Fibroblast of the aortic adventitia (primary cell): ENCODE data around the gene PANK3. TPM values are rescaled to one million over a fixed set of nuclear protein-coding genes. Genes with fewer than 3 reads are reported as not detected.
A peak's percentile ranks its signal among the peaks of the same experiment; 100 is the strongest.
"Not testable (repeated sequence)": the region's sequence is repeated elsewhere in the genome, so short reads cannot be mapped to it uniquely, and the experiment has no call there.

Source experiments
- DNase-seq: peaks from one replicate; pipeline ENCODE4 v3.0.0-alpha.2; 2010; ENCODE audit warnings: low read depth
- H3K4me3 ChIP-seq: 2 replicates; pipeline ENCODE4 v1.5.1; 2011; ENCODE audit warnings: low read depth, mild to moderate bottlenecking, control low read depth, low read length, moderate library complexity
- total RNA-seq: library from RNA; depleted of rRNA; stranded (reverse); fragments of >200 nt; gene quantifications from 2 replicates; pipeline ENCODE4 v1.2.3, GENCODE V29; 2012; ENCODE audit warnings: low replicate concordance
- TF ChIP-seq, protein P1 (sequence below): IDR thresholded peaks from 2 replicates; pipeline ENCODE4 v1.5.1; 2011; ENCODE audit warnings: mild to moderate bottlenecking, low read length, control low read depth, inconsistent platforms; ENCODE audit not compliant: insufficient read depth

The PANK3 gene
- total RNA-seq, 1 donor, result 35.3 TPM

DNA sequence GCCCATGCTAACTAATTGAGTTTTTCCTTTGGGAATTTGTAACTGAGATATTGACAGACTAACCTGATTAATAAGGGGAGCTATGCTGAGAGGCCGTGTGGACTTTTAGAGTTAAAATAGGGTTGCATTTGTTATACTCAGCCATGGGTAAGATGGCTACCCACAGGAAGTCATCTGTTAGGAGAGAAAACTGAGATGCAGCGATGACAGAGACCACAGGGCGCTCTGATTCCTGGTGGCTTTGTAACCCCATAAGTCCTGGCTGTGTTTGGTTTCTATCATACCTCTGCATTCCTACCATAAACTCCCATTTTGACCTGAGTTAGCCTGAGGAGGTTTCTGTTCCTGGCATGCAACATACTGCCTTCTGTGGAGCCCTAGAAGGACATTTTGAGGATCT is 19.5 kb upstream of the PANK3 start:
- TF ChIP-seq, protein P1, sequence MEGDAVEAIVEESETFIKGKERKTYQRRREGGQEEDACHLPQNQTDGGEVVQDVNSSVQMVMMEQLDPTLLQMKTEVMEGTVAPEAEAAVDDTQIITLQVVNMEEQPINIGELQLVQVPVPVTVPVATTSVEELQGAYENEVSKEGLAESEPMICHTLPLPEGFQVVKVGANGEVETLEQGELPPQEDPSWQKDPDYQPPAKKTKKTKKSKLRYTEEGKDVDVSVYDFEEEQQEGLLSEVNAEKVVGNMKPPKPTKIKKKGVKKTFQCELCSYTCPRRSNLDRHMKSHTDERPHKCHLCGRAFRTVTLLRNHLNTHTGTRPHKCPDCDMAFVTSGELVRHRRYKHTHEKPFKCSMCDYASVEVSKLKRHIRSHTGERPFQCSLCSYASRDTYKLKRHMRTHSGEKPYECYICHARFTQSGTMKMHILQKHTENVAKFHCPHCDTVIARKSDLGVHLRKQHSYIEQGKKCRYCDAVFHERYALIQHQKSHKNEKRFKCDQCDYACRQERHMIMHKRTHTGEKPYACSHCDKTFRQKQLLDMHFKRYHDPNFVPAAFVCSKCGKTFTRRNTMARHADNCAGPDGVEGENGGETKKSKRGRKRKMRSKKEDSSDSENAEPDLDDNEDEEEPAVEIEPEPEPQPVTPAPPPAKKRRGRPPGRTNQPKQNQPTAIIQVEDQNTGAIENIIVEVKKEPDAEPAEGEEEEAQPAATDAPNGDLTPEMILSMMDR, result no peak
- H3K4me3 ChIP-seq, result no peak overlapping the region
- no peak for DNase-seq

DNA sequence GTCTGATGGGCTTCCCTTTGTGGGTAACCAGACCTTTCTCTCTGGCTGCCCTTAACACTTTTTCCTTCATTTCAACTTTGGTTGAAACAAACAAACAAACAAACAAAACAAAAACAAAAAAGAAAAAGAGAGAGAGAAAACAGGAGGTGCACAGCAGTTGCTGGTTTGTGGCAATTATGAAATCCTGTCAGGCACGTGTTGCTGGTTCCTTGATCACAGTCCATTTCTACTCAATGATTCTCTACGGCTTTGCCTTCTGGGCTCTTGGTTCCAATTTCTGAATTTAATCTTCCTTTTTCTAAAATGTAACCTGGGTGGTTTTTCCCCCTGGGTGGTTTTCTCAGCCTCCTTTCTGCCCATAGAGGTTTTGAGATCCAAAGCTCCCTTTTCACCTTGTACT is 17.8 kb upstream of the PANK3 start:
- TF ChIP-seq, protein P1, result no peak

DNA sequence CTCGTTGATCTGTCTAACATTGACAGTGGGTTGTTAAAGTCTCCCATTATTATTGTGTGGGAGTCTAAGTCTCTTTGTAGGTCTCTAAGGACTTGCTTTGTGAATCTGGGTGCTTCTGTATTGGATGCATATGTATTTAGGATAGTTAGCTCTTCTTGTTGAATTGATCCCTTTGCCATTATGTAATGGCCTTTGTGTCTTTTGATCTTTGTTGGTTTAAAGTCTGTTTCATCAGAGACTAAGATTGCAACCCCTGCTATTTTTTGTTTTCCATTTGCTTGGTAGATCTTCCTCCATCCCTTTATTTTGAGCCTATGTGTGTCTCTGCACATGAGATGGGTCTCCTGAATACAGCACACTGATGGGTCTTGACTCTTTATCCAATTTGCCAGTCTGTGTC is 17.0 kb upstream of the PANK3 start:
- not testable (repeated sequence) for H3K4me3 ChIP-seq, DNase-seq

More for the DNA sequence above, 17.8 kb upstream of the PANK3 start:
- no peak overlapping the region for H3K4me3 ChIP-seq
- no peak for DNase-seq

DNA sequence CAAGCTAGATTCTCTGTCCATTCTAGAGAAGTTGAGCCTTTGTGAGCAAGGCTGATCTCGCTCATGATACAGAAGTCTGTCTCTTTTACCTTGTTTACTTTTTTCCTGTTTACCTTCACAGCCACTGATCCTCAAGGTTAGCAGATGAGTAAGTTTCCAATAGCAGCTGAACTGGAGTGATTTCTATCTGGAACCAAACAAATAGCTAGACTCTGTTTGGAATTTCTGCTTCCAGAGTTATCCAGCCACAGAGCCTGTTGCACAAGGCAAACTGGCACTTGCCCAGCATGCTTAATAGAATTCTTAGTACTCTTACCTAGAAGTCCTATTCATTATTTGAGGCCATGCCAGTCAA is 12.8 kb upstream of the PANK3 start:
- TF ChIP-seq, protein P1, result no peak
- H3K4me3 ChIP-seq, result no peak overlapping the region
- DNase-seq, result peak; percentile 75

DNA sequence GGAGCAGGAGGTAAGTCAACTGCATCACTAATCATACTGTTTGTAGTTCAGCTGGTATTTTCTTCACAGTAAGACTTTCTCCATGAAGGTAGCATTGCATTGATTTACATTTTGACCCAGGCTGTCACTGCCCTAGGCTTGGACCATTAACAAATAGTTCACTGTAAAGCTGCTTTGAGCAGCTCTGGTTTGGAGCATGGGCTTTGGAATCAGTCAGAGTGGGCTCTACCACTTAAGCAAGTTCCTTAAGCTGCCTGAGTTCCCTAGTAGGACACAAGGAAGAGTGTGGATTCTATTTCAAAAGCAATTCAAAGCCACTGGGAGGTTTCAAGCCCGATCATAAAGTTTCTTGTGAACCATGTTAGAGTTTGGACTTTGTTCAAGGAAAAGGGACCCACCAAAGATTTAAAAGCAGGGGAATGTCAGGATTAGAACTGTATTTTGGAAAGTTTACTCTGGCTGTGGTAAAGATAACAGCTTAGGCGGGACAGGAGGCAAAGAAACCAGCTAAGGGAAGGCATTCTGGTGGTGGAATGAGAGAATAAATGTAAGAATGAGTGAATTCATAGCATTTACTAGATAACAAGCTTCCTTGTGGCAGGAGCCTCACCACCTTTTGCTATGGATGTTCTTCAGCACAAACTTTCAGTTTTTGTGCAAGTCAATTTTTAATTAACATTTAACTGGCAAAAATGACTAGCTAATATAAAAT is 12.3 kb upstream of the PANK3 start:
- no peak for DNase-seq
- H3K4me3 ChIP-seq, result no peak overlapping the region
- TF ChIP-seq, protein P1, result no peak

DNA sequence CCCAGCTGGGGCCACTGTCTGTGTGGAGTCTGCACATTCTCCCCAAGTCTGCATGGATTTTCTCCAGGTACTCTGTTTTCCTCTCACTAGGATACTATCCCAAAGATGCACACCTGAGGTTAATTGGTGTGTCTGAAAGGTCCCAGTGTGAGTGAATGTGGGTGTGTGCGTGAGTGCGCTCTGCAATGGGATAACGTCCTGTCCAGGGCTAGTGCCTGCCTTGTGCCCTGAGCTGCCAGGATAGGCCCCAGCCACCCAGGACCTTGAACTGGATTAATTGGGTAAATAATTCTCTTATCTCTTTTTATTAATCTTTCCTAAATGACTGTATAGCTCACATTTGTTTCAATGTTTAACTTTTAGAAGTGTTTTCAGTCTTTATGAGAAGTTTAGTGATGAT is 11.5 kb upstream of the PANK3 start:
- DNase-seq, result no peak
- TF ChIP-seq, protein P1, result no peak
- H3K4me3 ChIP-seq, result no peak overlapping the region

DNA sequence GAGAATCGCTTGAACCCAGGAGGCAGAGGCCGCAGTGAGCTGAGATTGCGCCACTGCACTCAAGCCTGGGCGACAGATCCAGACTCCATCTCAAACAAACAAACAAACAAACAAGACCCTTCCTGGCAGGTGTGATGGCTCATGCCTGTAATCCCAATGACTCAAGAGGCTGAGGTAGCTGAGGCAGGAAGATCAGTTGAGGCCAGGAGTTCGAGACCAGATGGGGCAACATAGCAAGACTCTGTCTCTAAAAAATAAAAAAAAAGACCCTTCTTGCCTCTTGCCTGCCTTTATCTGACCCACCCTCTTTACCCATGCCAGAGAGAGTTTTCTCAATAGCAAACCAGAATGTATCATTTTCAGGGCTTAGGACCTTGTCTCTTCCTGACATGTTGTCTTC is 8.8 kb upstream of the PANK3 start:
- TF ChIP-seq, protein P1, result no peak

More for the DNA sequence above, 8.8 kb upstream of the PANK3 start:
- DNase-seq, result no peak
- no peak overlapping the region for H3K4me3 ChIP-seq
